Fibroblast of upper back skin (primary cell): ENCODE results near the gene CSMD2.

ENCODE experiments used
- DNase-seq: peaks from one replicate; pipeline ENCODE4 v3.0.0-alpha.2; 2013

The CSMD2 gene

DNA sequence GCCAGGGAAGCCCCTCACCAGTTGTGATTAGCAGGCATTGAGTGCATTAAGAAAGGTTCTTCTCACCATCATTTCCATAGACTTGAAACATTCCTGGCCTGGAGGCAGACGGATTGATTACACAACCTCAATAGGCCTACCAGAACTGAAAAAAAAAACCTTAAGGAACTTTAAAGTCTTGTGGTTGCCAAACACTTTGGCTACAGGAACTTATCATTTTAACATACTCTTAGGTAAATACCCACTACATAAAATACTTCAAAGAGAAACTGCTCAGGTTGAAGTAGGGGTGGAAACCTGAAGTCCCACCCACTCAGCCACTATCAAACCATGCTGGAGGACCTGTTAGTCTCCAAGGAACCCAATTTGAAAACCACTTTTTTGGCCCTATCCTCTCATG lies 323.5 kb downstream of the CSMD2 start:
- DNase-seq: peak; percentile 18

- DNase-seq: no peak
These were observed 327.4 kb downstream of the CSMD2 start for GRCh38 chr1:33837635-33838034.

DNA sequence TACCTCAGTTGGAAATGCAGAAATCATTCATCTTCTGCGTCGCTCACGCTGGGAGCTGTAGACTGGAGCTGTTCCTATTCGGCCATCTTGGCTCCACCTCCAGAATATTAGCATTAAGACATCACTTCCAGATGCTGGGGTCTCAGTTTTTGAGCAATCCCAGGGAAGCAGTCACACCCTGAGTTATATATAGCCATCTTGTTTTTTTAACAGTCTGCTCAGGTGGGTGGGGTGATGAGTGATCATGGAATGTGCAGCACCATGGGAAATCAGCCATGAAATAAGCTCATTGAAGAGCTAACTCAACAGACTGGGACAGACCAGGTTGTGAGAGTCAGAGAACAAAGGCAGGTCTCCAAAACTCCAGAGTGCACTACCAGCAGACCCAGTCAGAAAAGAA lies 328.1 kb downstream of the CSMD2 start:
- DNase-seq: peak; percentile 28

GRCh38 chr1:33828654-33829053 lies 336.4 kb downstream of the CSMD2 start:
- no peak for DNase-seq

DNA sequence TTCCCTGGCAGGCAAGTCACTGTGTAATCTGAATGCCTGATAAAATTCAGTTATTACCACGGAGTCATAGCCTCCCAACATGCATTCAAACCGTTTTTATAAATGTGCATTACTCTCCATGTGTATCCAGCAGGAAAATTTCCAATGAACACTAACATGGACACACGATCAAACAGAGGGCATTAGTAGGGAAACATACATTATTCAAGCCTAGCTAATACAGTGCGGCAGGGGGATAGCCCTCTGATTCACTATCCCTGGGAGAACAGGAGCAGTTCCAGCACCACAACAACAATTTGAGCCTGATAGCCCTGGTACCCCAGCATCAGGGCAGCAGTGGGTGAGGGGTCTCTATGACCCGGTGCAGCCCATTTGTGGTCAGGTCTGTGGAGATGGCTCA lies 337.0 kb downstream of the CSMD2 start:
- DNase-seq: no peak

- no peak for DNase-seq
These were observed 338.3 kb downstream of the CSMD2 start for GRCh38 chr1:33826711-33827110.

- no peak for DNase-seq
These were observed 338.7 kb downstream of the CSMD2 start for GRCh38 chr1:33826311-33826710.

- DNase-seq: no peak
These were observed 339.5 kb downstream of the CSMD2 start for GRCh38 chr1:33825506-33825905.

- DNase-seq: no peak
These were observed 340.1 kb downstream of the CSMD2 start for GRCh38 chr1:33824971-33825370.

DNA sequence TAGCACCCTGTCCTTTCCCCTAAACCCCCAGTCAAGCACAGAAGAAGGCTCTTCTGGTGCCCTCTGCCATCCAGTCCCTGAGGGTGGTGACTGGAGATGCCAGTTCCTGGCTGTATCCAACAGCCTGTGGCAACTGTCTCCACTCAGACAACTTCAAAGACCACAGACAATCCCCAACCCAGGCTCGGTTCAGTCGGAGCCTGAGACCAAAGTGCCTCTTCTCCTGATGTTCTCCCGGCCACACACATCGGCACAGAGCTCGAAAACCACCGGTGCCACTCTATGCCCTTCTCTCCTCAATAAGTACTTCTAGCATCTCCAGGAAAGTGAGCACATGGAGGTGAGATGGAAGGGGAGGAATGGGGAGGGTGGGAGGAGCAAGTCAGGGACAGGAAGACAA lies 340.7 kb downstream of the CSMD2 start:
- no peak for DNase-seq

- DNase-seq: no peak
These were observed 341.2 kb downstream of the CSMD2 start for GRCh38 chr1:33823830-33824229.

GRCh38 chr1:33823401-33823800 lies 341.6 kb downstream of the CSMD2 start:
- no peak for DNase-seq

GRCh38 chr1:33822396-33822795 lies 342.6 kb downstream of the CSMD2 start:
- DNase-seq: no peak

DNA sequence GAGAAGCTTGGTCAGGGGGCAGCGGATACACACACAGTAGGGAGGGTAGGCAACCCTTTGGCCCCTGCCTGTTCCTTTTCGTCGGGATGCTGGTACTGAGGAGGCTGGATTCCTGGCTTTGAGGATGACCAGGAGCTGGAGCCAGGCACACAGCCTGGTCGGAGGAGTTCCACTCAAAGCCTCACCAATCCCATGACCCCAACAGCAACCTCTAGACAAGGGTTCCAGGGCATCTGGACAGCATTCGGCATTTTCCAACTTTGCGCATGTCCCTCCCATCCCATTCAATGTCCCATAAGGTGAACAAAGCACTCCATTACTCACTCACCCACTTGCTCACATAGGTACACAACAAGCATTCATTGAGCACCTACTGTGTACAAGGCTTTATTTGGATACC lies 343.7 kb downstream of the CSMD2 start:
- DNase-seq: no peak

GRCh38 chr1:33820804-33821203 lies 344.2 kb downstream of the CSMD2 start:
- DNase-seq: no peak

GRCh38 chr1:33819913-33820311 lies 345.1 kb downstream of the CSMD2 start:
- no peak for DNase-seq

DNA sequence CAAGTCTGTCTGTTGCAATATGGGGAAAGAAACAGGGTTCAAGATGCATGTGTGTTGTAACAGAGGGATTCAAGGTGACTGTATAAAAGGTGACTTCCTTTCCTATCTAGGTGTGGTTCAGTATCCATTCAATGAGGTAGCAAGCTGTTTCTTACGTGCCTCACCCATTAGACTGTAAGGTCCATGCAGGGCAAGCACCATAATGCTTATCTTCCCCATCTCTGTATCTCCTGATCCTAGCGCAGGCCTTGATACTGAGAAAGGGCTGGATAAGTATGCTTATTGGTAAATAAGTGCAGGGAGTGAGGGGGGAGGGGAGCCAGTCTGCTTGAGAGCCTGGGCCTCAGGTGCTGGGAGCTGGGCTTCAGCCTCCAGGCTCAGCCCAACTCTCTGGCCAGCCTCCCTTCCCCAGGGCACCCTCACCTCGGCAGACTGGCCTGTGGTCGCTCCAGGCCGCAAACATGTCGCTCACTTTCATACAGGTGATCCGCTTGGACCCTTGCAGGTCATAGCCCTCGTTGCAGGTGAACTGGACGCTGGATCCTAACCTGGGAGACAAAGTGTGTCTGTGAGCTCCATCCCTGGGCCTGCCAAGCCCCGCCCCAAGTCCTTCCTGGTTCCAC lies 345.6 kb downstream of the CSMD2 start:
- DNase-seq: no peak

DNA sequence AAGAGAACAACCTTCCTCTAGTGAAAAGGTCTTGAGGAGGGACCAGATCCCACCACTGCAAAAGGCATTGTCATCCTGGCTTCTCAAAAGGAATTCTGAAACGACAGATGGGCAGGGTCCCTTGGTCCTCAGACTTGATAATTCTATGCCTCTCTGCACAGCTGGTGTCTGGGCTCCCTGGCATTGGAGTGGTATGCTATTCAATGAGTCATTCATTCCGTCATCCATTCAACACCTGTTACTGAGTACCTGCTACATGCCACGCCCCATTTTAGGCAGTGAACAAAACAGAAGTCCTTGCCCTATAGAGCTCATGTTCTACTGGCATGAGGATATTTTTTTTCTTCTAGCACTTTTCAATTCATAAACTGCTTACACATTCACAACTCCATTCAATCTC lies 347.0 kb downstream of the CSMD2 start:
- no peak for DNase-seq

GRCh38 chr1:33815061-33815460 lies 350.0 kb downstream of the CSMD2 start:
- peak; percentile 67 for DNase-seq

DNA sequence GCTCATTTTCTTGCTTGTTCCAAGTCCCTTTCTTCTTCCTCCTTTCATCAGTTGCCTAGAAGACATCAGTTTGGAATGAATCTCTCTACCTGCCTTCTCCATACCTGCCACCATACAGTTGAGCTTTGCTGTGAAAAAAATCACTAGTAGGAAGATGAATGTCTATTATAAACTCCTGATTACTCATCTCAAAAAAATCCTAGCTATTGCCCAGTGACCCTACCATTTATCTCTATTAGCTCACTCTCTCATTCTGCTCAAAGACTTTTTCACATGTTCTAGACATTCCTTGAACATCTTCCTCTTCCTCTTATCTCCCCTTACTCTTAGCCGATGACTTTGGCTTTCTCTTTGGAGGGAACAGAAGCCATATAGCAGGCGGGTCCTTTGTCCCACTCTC lies 350.9 kb downstream of the CSMD2 start:
- DNase-seq: peak; percentile 39

- DNase-seq: no peak
These were observed 354.5 kb downstream of the CSMD2 start for GRCh38 chr1:33810571-33810970.

GRCh38 chr1:33805988-33806387 lies 359.0 kb downstream of the CSMD2 start:
- no peak for DNase-seq

- no peak for DNase-seq
These were observed 362.8 kb downstream of the CSMD2 start for GRCh38 chr1:33802268-33802667.

- no peak for DNase-seq
These were observed 367.2 kb downstream of the CSMD2 start for GRCh38 chr1:33797849-33798248.

GRCh38 chr1:33792651-33793050 lies 372.4 kb downstream of the CSMD2 start:
- DNase-seq: peak; percentile 7

DNA sequence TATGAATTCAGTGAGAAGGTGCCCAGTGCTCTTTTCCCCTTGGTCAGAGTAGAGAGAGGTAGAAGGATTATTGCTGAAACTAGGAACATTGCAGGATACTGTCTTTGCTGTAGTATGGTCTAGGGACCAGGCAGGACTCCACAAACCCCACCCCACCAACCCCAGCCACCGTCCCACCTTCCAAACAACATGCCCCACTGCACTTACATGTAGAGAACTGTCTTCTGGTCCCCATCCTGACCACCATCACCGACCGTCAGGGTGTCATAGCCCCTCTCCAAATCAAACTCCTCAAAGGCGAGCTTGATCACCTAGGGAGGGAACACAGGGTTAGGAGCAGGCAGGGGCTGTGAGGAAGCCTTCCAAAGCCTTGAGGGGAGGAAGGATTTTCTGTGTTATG lies 372.8 kb downstream of the CSMD2 start:
- no peak for DNase-seq
